Coronary artery (tissue), 2 donors: ENCODE measurements around the gene CERS5.
"Not testable (repeated sequence)": the region's sequence is repeated elsewhere in the genome, so short reads cannot be mapped to it uniquely, and the experiment has no call there.

ENCODE experiments used
- DNase-seq: peaks from one replicate; pipeline ENCODE4 v3.0.0-alpha.2; 2017; ENCODE audit warnings: low spot score
- H3K27ac ChIP-seq, 2 donors: fragments of 200-600 bp; sonication (generic); one replicate each; pipeline ENCODE4 v1.5.1; 2016 to 2019
- H3K4me3 ChIP-seq: fragments of 200-600 bp; sonication (generic); 2 replicates; pipeline ENCODE4 v1.5.1; 2016; ENCODE audit warnings: mild to moderate bottlenecking, moderate library complexity
- TF ChIP-seq, protein P1 (sequence below): fragments of 200-600 bp; sonication (generic); IDR thresholded peaks from one replicate; pipeline ENCODE4 v1.5.1; 2019; ENCODE audit warnings: antibody characterized with exemption

CERS5 gene

DNA sequence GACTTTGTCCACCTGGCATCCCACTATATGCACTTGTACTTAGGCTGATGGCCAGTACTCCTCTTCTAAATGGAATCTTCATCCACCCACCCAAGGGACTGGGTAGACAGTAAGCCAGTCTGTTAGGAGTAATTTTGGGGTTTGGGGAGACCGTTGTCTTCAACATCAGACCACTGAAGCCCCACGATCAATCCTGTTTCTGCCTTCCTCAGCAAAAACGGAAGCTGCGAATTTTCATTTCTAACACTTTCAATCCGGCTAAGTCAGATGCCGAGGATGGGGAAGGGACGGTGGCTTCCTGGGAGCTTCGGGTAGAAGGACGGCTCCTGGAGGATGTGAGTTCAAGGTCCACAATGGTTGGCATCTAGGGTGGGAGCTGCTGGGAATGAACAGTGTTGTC lies 80.0 kb downstream of the CERS5 start:
- no peak overlapping the region for H3K27ac ChIP-seq
- no peak overlapping the region for H3K4me3 ChIP-seq
- DNase-seq, result no peak
- TF ChIP-seq, protein P1, sequence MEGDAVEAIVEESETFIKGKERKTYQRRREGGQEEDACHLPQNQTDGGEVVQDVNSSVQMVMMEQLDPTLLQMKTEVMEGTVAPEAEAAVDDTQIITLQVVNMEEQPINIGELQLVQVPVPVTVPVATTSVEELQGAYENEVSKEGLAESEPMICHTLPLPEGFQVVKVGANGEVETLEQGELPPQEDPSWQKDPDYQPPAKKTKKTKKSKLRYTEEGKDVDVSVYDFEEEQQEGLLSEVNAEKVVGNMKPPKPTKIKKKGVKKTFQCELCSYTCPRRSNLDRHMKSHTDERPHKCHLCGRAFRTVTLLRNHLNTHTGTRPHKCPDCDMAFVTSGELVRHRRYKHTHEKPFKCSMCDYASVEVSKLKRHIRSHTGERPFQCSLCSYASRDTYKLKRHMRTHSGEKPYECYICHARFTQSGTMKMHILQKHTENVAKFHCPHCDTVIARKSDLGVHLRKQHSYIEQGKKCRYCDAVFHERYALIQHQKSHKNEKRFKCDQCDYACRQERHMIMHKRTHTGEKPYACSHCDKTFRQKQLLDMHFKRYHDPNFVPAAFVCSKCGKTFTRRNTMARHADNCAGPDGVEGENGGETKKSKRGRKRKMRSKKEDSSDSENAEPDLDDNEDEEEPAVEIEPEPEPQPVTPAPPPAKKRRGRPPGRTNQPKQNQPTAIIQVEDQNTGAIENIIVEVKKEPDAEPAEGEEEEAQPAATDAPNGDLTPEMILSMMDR, result no peak

DNA sequence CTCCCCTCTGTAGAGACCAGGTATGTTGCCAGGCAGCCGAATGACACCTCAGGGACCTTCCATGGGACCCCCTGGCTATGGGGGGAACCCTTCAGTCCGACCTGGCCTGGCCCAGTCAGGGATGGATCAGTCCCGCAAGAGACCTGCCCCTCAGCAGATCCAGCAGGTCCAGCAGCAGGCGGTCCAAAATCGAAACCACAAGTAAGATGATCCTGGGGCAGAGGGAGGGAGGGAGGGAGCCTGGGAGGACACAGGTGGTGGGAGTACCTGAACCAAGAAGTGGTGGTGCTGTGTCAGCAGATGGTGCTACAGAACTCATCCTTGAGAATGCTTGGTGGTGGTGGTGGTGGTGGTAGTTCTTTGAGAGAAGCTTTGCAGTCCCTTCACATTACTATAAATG lies 81.0 kb downstream of the CERS5 start:
- Histone ChIP-seq H3K27ac (peak overlapping the region; percentile 94 to 96), H3K4me3 (peak overlapping the region; percentile 92)
- no peak for DNase-seq
- TF ChIP-seq, protein P1, result no peak

DNA sequence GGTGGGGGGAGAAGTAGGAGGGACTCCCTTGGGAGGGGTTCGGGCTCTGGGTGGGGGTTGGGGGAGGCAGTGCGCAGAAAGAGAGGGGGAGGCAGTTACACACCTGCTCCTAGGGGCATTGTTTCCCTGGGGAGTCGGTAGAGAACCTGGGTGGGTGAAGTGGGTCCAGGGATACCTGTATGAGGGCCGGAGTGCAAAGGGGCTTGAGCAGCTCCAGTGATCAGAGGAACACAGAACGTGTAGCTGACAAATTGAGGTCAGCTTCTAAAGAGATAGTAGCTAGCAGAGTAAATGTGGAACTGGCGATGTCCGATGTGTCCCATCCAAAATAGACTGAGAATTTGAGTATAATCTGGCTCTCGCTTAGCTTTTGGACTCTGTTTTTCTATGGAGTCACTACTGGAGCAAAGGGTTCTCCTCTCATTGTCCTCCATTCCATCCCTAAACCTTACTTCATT lies 81.5 kb downstream of the CERS5 start:
- peak overlapping the region; percentile 94 to 96 for H3K27ac ChIP-seq
- TF ChIP-seq, protein P1, result no peak
- peak overlapping the region; percentile 92 for H3K4me3 ChIP-seq
- DNase-seq, result no peak

DNA sequence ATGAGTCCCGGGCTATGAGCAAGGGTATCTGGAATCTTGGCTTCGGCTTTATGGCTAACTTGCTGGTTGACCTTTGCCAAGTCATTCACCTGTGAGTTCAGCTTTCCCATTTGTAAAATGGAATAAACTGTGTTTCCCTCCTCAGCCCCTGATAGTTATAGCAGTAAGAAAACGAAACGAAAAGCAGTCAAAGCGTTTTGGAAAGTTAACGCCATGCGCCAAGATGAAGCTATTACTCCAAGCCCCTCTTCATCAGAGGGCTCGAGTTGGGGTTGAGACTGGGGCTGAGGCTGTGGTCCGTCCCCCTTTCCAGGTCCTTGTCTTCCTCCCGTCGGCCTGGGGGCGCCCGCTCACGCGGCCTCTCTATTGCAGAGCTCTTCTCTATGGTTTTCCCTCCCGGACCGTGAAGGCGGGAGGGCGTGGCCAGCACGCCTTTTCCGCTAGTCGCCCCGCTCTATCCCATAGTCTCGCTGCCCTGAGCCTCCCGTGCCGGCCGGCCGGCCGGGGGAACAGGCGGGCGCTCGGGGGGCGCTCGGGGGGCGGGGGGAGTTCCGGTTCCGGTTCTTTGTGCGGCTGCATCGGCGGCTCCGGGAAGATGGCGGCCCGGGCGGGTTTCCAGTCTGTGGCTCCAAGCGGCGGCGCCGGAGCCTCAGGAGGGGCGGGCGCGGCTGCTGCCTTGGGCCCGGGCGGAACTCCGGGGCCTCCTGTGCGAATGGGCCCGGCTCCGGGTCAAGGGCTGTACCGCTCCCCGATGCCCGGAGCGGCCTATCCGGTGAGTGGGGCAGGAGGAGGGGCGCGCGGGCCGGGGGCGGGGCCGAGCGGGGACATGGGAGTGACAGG lies 82.2 kb downstream of the CERS5 start, which contains the start of gene SMARCD1:
TSS of gene SMARCD1 (plus strand) at position 568 of the 840 bp plus-strand sequence. CDS start at position 596, 28 bp downstream.
- TF ChIP-seq, protein P1, result no peak
- DNase-seq, result peak; percentile 94
- H3K27ac ChIP-seq, result peak within 1 kb of the TSS; percentile 94 to 96
- peak within 1 kb of the TSS; percentile 92 for H3K4me3 ChIP-seq

DNA sequence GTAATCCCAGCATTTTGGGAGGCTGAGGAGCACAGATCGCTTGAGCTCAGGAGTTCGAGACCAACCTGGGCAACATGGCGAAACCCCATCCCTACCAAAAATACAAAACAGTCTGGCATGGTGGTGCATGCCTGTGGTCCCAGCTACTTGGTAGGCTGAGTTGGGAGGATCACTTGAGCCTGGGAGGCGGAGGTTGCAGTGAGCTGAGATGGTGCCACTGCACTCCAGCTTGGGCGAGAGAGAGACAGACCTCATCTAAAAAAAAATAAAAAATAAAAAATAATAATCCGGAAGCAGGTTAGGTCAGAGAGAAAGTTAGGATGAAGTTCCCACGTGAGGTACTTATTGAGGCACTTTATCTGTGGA lies 82.8 kb downstream of the CERS5 start:
- H3K27ac ChIP-seq, result peak overlapping the region; percentile 94 to 96
- not testable (repeated sequence) for DNase-seq
- peak overlapping the region; percentile 92 for H3K4me3 ChIP-seq

DNA sequence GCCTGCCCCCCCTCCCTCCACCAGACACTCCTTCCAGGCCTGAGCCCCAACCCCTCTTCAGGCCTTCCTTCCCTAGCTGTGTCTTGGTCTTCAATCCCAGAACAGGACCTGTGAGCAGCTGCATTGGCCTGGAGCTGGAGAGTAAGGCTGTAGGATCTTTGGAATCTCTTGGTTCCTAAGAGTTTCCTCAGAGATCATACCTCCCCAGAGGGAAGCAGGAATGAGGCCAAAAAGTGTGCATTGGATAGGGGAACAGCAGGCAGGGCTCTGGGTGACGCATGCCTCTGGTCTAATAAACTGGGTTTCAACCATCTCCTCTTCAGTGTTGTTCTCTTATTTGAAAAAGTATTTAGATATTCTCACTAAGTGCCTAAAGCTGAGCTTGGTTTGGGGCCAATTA lies 83.9 kb downstream of the CERS5 start:
- no peak for DNase-seq
- no peak overlapping the region for H3K27ac ChIP-seq
- H3K4me3 ChIP-seq, result no peak overlapping the region
- TF ChIP-seq, protein P1, result no peak

DNA sequence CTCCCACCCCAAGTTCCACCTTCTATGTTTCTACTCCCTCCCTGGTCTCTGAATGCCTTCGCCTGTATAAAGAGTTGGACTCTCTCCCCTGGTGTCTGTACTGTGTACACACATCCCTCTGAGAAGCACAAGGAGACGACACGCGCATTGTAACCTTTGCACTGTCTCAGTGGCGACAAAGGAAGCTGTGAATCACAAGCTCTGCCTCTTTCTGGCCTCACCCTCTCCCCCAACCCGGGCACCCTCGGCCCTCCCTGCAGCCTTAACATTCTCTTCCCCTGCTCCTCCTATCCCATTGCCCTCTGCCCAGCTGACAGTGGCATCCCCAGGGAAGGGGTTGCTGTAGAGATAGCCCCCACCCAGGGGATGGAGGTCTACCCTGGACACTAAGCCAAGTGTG lies 84.5 kb downstream of the CERS5 start:
- Histone ChIP-seq H3K4me3 (no peak overlapping the region), H3K27ac (no peak overlapping the region)
- DNase-seq, result no peak
- TF ChIP-seq, protein P1, result no peak
